MG63 (cell line): ENCODE data around the gene HPSE2. TPM values are rescaled to one million over a fixed set of nuclear protein-coding genes. Genes with fewer than 3 reads are reported as not detected.

Source experiments
- DNase-seq: peaks from one replicate; pipeline ENCODE4 v3.0.0-alpha.2; 2020
- H3K27me3 ChIP-seq: fragments of 250-450 bp; sonication (Bioruptor Pico); 2 replicates; pipeline ENCODE4 v1.5.1; 2020; ENCODE audit warnings: mild to moderate bottlenecking, moderate library complexity
- H3K36me3 ChIP-seq: fragments of 250-450 bp; sonication (Bioruptor Pico); 2 replicates; pipeline ENCODE4 v1.5.1; 2020; ENCODE audit warnings: mild to moderate bottlenecking, moderate library complexity
- H3K4me3 ChIP-seq: fragments of 250-450 bp; sonication (Bioruptor Pico); 2 replicates; pipeline ENCODE4 v1.5.1; 2020; ENCODE audit warnings: mild to moderate bottlenecking, moderate library complexity
- H3K9me3 ChIP-seq: fragments of 250-450 bp; sonication (Bioruptor Pico); 2 replicates; pipeline ENCODE4 v1.5.1; 2020; ENCODE audit warnings: mild to moderate bottlenecking, moderate library complexity
- total RNA-seq: library from RNA; depleted of rRNA; stranded (reverse); fragments of >200 nt; shearing (Covaris generic); gene quantifications from 2 replicates; pipeline ENCODE4 v1.2.3, GENCODE V29; 2014; ENCODE audit warnings: low replicate concordance

The HPSE2 gene
- total RNA-seq, 1 experiment from 2014 or later, result not detected

- DNase-seq, result no peak
- Histone ChIP-seq H3K36me3 (peaks cover 21% of the 10 kb centered on the region), H3K27me3 (no peaks in the 10 kb centered on the region)
Observed at GRCh38 chr10:98430427-98430826, 805.2 kb downstream of the HPSE2 start.

DNA sequence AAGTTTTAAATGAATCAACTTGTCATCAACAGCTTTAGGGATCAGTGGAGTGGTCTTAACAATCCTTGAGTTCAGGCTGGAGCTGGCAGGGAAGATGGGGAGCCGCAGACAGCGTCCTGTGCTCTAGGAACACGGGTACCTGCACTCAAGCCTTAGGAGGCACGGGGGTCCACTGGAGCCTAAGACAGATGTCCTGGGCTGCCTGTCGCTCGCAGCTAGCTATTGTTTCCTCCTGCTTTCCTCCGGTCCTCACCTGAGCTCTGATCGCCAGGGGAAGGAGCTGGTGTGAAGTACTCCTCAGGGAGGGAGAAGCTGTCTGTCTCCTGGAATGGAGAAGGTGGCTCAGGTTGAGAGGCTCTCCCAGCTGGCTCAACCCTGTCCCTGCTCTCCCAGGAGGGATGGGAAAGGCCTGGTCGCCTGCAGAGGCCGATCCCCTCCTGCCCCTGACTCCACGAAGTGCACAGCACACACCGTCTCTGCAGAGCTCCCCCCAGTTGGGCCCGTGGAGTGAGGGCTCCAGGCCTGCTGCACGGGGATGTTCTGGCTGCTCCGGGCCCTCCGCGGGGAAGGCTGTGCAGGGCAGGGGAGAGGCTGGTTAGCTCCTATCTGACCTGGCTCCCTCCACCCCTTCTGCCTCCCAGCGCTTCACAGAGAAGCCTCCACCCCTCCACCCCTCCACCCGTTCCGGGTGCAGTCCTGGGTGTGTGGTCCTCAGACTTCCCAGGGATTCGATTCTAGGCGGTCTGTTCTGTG lies 806.2 kb downstream of the HPSE2 start:
- H3K9me3 ChIP-seq, result no peaks in the 10 kb centered on the region
- peaks cover 12% of the 10 kb centered on the region for H3K36me3 ChIP-seq
- DNase-seq, result no peak
- no peak overlapping the region for H3K4me3 ChIP-seq
- H3K27me3 ChIP-seq, result no peaks in the 10 kb centered on the region

More at GRCh38 chr10:98430427-98430826, 805.2 kb downstream of the HPSE2 start:
- Histone ChIP-seq H3K9me3 (no peaks in the 10 kb centered on the region), H3K4me3 (no peak overlapping the region)

- H3K9me3 ChIP-seq, result no peaks in the 10 kb centered on the region
- H3K36me3 ChIP-seq, result peaks cover 6% of the 10 kb centered on the region
- no peak for DNase-seq
- H3K4me3 ChIP-seq, result no peak overlapping the region
- no peaks in the 10 kb centered on the region for H3K27me3 ChIP-seq
Observed at GRCh38 chr10:98427011-98427515, 808.6 kb downstream of the HPSE2 start.

- no peaks in the 10 kb centered on the region for H3K9me3 ChIP-seq
- H3K4me3 ChIP-seq, result no peak overlapping the region
- DNase-seq, result peak; percentile 34
- H3K27me3 ChIP-seq, result no peaks in the 10 kb centered on the region
- H3K36me3 ChIP-seq, result no peaks in the 10 kb centered on the region; the same call in none of the 2 replicates
Observed at GRCh38 chr10:98425511-98426352, 809.9 kb downstream of the HPSE2 start.

- H3K36me3 ChIP-seq, result peaks cover 2% of the 10 kb centered on the region
- no peak overlapping the region for H3K4me3 ChIP-seq
- no peaks in the 10 kb centered on the region for H3K9me3 ChIP-seq
- DNase-seq, result no peak
- no peaks in the 10 kb centered on the region for H3K27me3 ChIP-seq
Observed at GRCh38 chr10:98424295-98425254, 811.1 kb downstream of the HPSE2 start.

GRCh38 chr10:98423691-98424120 lies 811.9 kb downstream of the HPSE2 start:
- H3K27me3 ChIP-seq, result no peaks in the 10 kb centered on the region
- no peak overlapping the region for H3K4me3 ChIP-seq
- no peak for DNase-seq
- H3K9me3 ChIP-seq, result no peaks in the 10 kb centered on the region
- peaks cover 2% of the 10 kb centered on the region for H3K36me3 ChIP-seq

- H3K36me3 ChIP-seq, result peaks cover 2% of the 10 kb centered on the region; the same call in 1 of the 2 replicates
- H3K4me3 ChIP-seq, result no peak overlapping the region
- H3K27me3 ChIP-seq, result no peaks in the 10 kb centered on the region
- no peak for DNase-seq
- no peaks in the 10 kb centered on the region for H3K9me3 ChIP-seq
Observed at GRCh38 chr10:98422182-98422581, 813.5 kb downstream of the HPSE2 start.

DNA sequence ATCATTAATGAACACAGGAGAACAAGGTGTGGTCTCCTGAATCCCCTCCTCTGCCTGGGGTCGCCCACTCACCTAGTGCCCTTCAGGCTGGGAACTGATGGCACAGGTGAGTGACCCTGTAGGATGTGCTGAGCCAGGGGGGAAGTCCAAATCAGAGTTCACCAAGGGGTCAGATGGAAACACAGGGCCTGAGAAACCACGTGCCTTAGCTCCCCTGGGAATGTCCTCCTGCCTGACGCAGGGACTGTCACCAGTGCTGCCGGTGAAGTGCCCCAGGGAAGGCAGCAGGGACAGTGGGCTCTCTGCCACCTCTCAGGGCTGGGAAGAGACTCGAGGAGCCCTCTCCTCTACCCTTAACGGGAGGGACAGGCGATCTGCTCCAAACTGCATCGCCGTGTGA lies 814.9 kb downstream of the HPSE2 start:
- H3K27me3 ChIP-seq, result no peaks in the 10 kb centered on the region
- H3K36me3 ChIP-seq, result peaks cover 2% of the 10 kb centered on the region
- DNase-seq, result no peak
- H3K9me3 ChIP-seq, result no peaks in the 10 kb centered on the region
- H3K4me3 ChIP-seq, result no peak overlapping the region

DNA sequence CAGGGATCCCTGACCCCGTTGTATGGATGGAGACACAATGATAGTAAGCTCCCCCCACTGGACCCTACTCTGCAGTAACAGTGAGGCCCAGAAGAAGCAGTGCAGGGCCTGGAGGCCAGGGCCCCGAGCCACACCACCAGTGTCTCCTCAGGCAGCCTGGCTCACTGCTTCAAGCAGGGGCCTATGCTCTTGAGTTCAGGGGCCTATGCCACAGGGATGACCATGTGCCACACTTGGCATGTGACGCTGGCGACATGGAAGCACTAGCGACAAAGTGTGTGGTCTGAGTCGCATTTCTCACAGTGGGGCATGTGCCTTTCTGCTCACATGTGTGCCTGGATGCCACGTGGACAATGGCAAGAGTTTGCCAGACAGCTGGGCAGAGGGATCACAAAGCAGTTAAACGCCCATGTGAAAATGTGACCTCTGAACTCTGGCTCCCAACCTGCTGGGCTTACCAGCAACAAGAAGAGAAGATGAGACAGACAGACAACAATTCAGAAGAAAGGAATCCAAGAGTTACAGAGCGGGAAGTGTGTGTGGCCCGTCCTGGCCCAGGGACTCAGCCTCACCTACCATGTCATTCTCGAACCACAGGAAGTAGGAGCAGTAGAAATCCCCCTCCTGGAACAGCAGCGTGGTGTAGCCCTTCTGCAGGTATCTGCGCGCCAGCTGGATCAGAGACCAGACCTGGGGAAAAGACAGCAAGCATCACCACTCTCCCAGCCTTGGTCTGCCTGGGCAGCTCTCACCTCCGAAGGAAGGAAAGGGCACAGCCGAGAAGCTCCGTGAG lies 816.0 kb downstream of the HPSE2 start:
- no peaks in the 10 kb centered on the region for H3K9me3 ChIP-seq
- H3K4me3 ChIP-seq, result no peak overlapping the region
- H3K36me3 ChIP-seq, result peaks cover 2% of the 10 kb centered on the region
- no peaks in the 10 kb centered on the region for H3K27me3 ChIP-seq
- no peak for DNase-seq

- no peak for DNase-seq
- Histone ChIP-seq H3K36me3 (peaks cover 2% of the 10 kb centered on the region), H3K27me3 (no peaks in the 10 kb centered on the region), H3K9me3 (no peaks in the 10 kb centered on the region), H3K4me3 (no peak overlapping the region)
Observed at GRCh38 chr10:98418665-98419468, 816.8 kb downstream of the HPSE2 start.

DNA sequence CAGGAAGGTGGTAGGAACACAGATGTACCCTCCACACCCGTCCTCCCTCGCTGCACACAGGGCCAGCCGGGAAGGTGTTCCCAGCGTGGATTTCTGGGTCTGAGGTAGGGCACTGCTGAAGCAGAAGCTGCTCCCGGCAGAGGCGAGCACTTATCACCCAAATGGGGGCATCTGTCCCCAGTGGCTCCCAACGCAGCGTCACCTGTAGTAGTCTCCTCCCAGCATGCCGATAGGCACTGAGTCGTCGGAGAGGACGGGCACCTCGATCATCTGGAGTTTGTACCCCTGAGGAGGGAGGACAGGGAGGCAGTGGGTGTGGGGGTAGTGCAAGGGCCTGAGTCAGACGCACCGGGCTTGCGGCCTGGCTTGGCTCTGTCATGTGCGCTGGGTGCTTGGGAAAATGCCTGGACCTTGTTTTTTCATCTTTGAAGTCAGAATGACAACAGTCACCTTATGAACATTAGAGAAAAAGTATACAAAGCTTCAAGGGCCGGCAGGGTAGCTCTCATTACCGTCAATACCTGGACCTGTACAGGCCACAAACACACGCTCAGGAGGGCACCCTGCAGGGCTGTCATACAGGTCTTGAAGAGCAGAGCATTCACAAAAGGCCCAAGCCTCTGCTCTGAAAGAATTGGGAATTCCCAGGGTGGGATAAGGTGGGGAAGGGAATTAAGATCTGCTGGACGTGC lies 817.5 kb downstream of the HPSE2 start:
- no peaks in the 10 kb centered on the region for H3K9me3 ChIP-seq
- DNase-seq, result no peak

GRCh38 chr10:98417481-98417959 lies 818.1 kb downstream of the HPSE2 start:
- Histone ChIP-seq H3K9me3 (no peaks in the 10 kb centered on the region), H3K4me3 (no peak overlapping the region), H3K27me3 (no peaks in the 10 kb centered on the region), H3K36me3 (peaks cover 2% of the 10 kb centered on the region)
- DNase-seq, result no peak

More for the DNA sequence above, 817.5 kb downstream of the HPSE2 start:
- no peak overlapping the region for H3K4me3 ChIP-seq
- no peaks in the 10 kb centered on the region for H3K27me3 ChIP-seq
- H3K36me3 ChIP-seq, result peaks cover 2% of the 10 kb centered on the region

- no peaks in the 10 kb centered on the region for H3K9me3 ChIP-seq
- no peak overlapping the region for H3K4me3 ChIP-seq
- peaks cover 2% of the 10 kb centered on the region for H3K36me3 ChIP-seq
- no peak for DNase-seq
- no peaks in the 10 kb centered on the region for H3K27me3 ChIP-seq
Observed at GRCh38 chr10:98416606-98417388, 818.9 kb downstream of the HPSE2 start.

- Histone ChIP-seq H3K27me3 (no peaks in the 10 kb centered on the region), H3K4me3 (no peak overlapping the region), H3K9me3 (no peaks in the 10 kb centered on the region), H3K36me3 (peaks cover 2% of the 10 kb centered on the region)
- no peak for DNase-seq
Observed at GRCh38 chr10:98415731-98416119, 819.9 kb downstream of the HPSE2 start.
